ENCODE measurements around the gene YIPF2. TPM values are rescaled to one million over a fixed set of nuclear protein-coding genes. Genes with fewer than 3 reads are reported as not detected.
A peak's percentile ranks its signal among the peaks of the same experiment; 100 is the strongest.

Gene YIPF2
- total RNA-seq, 4 donors from 2014 or later: 23.6 to 134 (median 58.4) TPM

DNA sequence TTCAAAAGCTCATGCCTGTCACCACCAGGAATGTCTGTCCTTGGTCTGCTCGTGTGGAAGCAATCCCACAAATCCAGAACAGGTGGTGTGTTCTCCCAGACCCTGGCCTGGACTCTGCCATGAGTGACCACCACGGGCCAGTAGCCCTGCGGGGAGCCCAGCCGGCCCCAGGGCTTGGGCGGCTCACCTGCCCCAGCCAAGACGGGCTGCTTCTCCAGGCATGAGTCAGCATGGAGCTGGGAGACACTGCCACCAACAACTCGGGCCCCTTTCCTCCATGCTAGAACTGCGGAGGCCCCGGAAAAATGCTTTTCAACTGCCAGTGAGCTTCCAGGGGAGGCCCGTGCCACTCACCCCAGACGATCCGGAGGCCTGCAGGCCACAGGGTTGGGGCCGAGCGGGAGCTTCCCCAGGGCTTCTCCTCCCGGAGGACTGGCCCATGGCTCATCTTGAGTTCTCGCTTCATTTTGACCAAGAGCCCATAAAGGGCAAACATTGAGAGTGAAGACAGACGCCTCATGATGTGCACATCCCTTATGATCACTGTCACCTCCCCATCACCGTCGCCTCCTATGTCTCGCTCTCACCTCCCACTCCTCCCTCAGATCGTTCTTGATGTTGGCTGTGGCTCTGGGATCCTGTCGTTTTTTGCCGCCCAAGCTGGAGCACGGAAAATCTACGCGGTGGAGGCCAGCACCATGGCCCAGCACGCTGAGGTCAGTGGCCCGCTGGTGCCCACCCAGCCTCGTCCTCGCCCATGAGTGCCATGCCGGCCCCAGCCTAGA is 16.7 kb downstream of the YIPF2 start:
- no peaks in the 10 kb centered on the region for H3K9me3 ChIP-seq
- H3K4me1 ChIP-seq: no peaks in the 10 kb centered on the region
- no peaks in the 10 kb centered on the region for H3K27me3 ChIP-seq
- no peak overlapping the region for H3K4me3 ChIP-seq
- TF ChIP-seq POLR2A (IDR thresholded peaks at IDR 0.05) (no peak), EP300 (IDR thresholded peaks at IDR 0.05; ENCODE audit: low read depth) (no peak), POLR2AphosphoS5 (IDR thresholded peaks at IDR 0.05) (no peak), CTCF (IDR thresholded peaks at IDR 0.05) (no peak)
- in situ Hi-C loops (cut with MboI; ENCODE audit: low pct_ligation_motif_present in 1 of 4, low pct_unique_long_range_greater_than_20kb in 1 of 4, low sequenced_read_pairs in 3 of 4) (no loop called here), intact Hi-C loops (cut with DNase I; ENCODE audit: low total_unique reads) (no loop called here)
- DNase-seq: no peak
- no peak overlapping the region for H3K27ac ChIP-seq
- WGBS, 2 donors (ENCODE audit: low coverage in 1 of 2): 92 to 100% methylated on average over 1 to 31 of the region's 31 CpGs
- H3K36me3 ChIP-seq: peaks cover 0 to 49% (median 20%) of the 10 kb centered on the region in 4 donors

DNA sequence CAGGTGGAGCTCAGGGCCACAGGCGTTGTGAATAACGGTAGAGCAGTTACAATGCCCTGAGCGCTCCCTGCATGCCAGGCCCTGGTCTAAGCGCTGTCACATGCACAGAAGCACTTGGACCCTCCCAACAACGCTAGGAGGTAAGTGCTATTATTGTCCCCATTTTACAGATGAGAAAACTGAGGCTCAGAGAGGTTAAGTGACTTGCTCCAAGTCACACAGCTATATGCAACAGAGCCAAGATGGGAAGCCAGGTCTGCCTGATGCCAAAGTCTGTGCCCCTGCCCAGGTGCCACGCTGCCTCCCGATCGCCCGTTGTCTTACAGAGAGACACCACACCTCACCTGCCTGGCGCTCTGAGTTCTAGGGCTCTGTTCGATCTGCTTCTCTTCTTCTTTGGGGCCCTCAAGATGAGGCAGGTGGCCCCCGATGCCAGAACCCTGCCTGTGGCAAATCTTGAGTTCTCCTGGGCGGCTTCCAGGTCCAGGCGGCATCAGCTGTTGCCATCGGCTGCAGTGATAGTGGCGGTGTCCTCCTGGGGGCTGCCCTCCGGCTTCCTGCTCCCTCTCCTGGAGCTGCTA is 20.0 kb downstream of the YIPF2 start:
- in situ Hi-C loops (cut with MboI; ENCODE audit: low pct_ligation_motif_present in 1 of 4, low pct_unique_long_range_greater_than_20kb in 1 of 4, low sequenced_read_pairs in 3 of 4) (no loop called here), intact Hi-C loops (cut with DNase I; ENCODE audit: low total_unique reads) (loop anchor here (10.0 kb wide), 1 partner anchor 1124 kb away; no protein-coding TSS in a partner anchor)
- H3K9me3 ChIP-seq: no peaks in the 10 kb centered on the region
- H3K27me3 ChIP-seq: no peaks in the 10 kb centered on the region
- no peak for DNase-seq
- no peaks in the 10 kb centered on the region for H3K4me1 ChIP-seq
- TF ChIP-seq POLR2A (IDR thresholded peaks at IDR 0.05): no peak
- no peak for TF ChIP-seq POLR2AphosphoS5 (IDR thresholded peaks at IDR 0.05)
- TF ChIP-seq CTCF (IDR thresholded peaks at IDR 0.05): no peak
- no peak for TF ChIP-seq EP300 (IDR thresholded peaks at IDR 0.05; ENCODE audit: low read depth)
- 95% methylated on average over 15 of the region's 17 CpGs; no CpG with 5 or more reads in 1 of the 2 donors for WGBS, 2 donors (ENCODE audit: low coverage in 1 of 2)
- H3K36me3 ChIP-seq: peaks cover 0 to 41% (median 20%) of the 10 kb centered on the region in 4 donors
- H3K4me3 ChIP-seq: no peak overlapping the region
- no peak overlapping the region for H3K27ac ChIP-seq

- no peak for DNase-seq
- Histone ChIP-seq H3K9me3 (no peaks in the 10 kb centered on the region), H3K27me3 (no peaks in the 10 kb centered on the region), H3K36me3 (peaks cover 0 to 40% (median 20%) of the 10 kb centered on the region in 4 donors), H3K27ac (no peak overlapping the region), H3K4me1 (no peaks in the 10 kb centered on the region), H3K4me3 (no peak overlapping the region)
- WGBS, 2 donors (ENCODE audit: low coverage in 1 of 2): 91% methylated on average over 14 of the region's 14 CpGs; no CpG with 5 or more reads in 1 of the 2 donors
- intact Hi-C loops (cut with DNase I; ENCODE audit: low total_unique reads): loop anchor here (10.0 kb wide), 1 partner anchor 1123 kb away; no protein-coding TSS in a partner anchor
- TF ChIP-seq EP300 (IDR thresholded peaks at IDR 0.05; ENCODE audit: low read depth) (no peak), POLR2AphosphoS5 (IDR thresholded peaks at IDR 0.05) (no peak), POLR2A (IDR thresholded peaks at IDR 0.05) (no peak), CTCF (IDR thresholded peaks at IDR 0.05) (no peak)
- in situ Hi-C loops (cut with MboI; ENCODE audit: low pct_ligation_motif_present in 1 of 4, low pct_unique_long_range_greater_than_20kb in 1 of 4, low sequenced_read_pairs in 3 of 4): no loop called here
Measured at GRCh38 chr19:10907925-10908324, 20.5 kb downstream of the YIPF2 start.

- TF ChIP-seq POLR2A (IDR thresholded peaks at IDR 0.05) (peak; percentile 36), POLR2AphosphoS5 (IDR thresholded peaks at IDR 0.05) (peak; percentile 54 to 75 (median 72)), CTCF (IDR thresholded peaks at IDR 0.05) (no peak), EP300 (IDR thresholded peaks at IDR 0.05; ENCODE audit: low read depth) (peak; percentile 67)
- H3K9me3 ChIP-seq: no peaks in the 10 kb centered on the region
- WGBS, 2 donors (ENCODE audit: low coverage in 1 of 2): 20 to 33% methylated on average over 1 to 10 of the region's 10 CpGs
- peaks cover 36 to 54% (median 47%) of the 10 kb centered on the region in 4 donors for H3K4me1 ChIP-seq
- no peak overlapping the region for H3K4me3 ChIP-seq
- intact Hi-C loops (cut with DNase I; ENCODE audit: low total_unique reads) (no loop called here), in situ Hi-C loops (cut with MboI; ENCODE audit: low pct_ligation_motif_present in 1 of 4, low pct_unique_long_range_greater_than_20kb in 1 of 4, low sequenced_read_pairs in 3 of 4) (no loop called here)
- no peaks in the 10 kb centered on the region for H3K36me3 ChIP-seq
- peak; percentile 92 for DNase-seq
- H3K27ac ChIP-seq: peak overlapping the region; percentile 80 to 86 (median 83)
- H3K27me3 ChIP-seq: no peaks in the 10 kb centered on the region
Measured at GRCh38 chr19:10899151-10899653, 29.2 kb downstream of the YIPF2 start.

All from transverse colon (tissue), 4 donors.